Globus pallidus (tissue), 1 donor: ENCODE results near the gene RECQL5.
A peak's percentile ranks its signal among the peaks of the same experiment; 100 is the strongest.

Source experiments
- DNase-seq: peaks from one replicate; pipeline ENCODE4 v3.0.0-alpha.2; 2015; ENCODE audit warnings: low spot score

The RECQL5 gene

DNA sequence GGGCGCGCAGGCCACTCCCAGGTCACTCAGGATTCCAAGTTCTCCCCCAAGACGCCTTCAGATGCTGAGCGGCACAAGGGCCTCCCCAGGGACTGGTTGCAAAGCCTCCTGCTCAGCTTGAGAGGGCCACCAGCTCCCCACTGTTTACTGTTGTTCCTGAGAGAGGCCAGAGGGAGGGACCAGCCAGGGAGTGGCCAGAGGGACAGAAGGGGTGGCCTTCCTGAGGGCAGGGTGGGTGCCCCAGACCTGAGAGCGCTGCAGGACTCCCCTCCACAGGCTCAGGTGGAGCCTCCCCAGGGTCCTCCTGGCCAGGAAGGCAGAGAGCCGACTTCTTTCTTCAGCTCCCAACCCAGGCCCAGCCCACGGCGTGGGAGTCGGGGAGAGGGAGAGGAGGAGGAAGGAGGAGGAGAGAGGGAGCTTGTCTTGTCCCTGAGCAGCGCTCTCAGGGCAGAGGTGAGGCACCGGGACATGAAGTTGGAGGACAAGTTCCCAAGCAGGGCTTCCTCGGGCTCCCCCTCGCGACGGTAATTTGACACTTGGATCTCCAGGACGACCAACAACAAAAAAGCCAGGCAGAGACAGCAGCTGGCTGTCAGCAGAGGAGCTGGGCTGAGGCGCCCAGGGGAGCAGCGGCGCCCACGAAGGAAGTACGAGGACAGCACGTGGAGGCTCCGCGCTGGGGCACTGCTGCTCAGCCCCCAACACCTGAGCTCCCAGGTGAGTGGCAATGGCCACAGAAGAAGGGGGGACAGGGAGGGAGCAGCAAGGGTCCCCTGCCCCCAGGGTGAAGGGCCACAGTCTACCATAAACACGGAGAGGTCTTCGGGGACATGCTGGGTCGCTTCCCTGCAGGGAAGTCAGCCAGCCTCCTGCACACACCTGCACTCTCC is 33.2 kb downstream of the RECQL5 start:
- DNase-seq = peak; percentile 88

GRCh38 chr17:75632863-75633485 is 34.0 kb downstream of the RECQL5 start, which contains the start of gene SMIM5:
Gene SMIM5 (plus strand): TSS chr17:75633434. CDS start chr17:75640202, 6,768 bp downstream.
- DNase-seq = peak; percentile 99

GRCh38 chr17:75632428-75632827 is 34.5 kb downstream of the RECQL5 start:
- no peak for DNase-seq

DNA sequence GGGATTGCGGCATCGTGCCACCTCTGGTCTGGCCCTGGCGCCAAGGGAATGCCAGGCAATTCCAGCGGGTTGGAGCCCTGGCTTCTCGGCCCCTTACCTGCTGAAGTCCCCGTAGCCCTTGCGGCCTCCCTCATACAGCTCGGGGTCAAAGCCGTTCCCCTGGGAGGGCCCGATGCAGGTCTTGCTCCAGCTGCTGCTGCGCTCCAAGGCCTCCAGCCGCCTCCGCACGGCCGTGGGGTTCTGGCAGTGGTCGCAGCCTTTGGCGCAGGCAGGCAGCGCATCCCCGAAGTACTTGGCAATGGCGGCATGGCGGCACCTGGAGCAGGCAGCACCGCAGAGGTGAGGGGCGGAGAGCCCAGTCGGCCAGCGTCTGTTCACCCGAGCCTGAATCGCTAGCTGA is 35.6 kb downstream of the RECQL5 start:
- DNase-seq = no peak

- DNase-seq = no peak
Observed at GRCh38 chr17:75630071-75630917, 36.7 kb downstream of the RECQL5 start.

- DNase-seq = no peak
Observed at GRCh38 chr17:75629157-75629556, 37.8 kb downstream of the RECQL5 start.

DNA sequence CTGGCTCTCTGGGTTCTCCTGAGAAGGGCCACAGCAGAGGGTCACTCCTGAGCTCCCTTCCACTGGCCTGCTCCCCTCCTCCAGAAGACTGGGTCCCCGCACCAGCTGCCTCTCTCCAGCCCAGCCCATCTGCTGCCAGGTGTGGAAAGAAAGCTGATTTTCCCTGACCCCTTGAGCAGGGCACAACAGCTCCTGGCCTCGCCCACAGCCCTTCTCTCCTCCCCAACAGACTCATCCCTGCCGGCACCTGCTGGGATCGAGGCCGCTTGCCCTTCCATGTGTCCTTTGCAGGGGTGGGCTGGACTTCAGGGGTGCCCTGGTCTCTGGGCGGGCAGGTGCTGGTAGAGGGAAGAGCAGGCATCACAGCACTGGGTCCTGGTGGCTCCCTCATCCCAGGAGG is 38.5 kb downstream of the RECQL5 start:
- DNase-seq = no peak

DNA sequence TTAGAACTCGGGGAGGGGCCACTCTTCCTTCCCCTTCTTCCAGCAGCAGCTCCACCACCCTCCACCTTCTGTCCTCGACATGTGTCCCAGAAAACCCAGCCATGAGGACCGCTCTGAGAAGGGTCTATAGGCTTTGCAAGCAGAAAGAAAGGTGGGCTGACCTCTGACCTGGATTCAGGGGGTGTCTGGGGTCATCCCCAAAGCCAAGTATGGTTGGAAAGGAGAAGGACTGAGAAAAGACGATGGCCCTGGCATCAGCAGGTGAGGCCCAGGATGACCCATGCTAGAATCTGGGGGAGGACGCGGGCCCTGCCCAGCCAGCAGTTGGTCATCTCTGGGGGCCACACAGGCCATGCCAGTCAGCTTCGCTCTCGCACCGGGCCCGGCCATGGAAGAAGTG is 39.9 kb downstream of the RECQL5 start:
- DNase-seq = no peak

DNA sequence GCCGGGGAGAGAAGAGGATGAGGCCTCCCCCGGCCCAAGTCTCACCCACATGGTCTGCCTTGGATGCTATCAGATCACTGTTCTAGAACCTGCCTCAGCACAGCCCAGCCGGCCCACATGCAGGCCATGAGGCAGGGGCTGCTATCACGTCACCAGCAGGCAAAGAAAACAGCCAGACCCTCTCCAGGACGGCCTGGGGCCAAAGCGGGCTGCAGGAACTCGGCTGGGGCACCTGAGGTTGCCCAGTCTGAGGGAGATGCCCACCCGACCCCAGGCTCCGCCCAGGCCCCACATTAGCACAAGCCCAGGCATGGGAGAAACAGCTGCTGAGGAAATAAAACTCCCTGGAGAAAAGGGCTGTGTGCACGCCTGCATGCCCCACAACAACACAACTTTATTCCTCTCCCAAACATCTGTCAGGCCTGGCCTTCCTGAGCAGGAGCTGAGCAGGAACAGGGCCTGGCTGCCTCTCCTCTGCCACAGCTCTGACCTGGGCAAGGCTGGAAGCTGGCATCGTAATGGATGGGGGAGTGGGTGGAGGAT is 40.4 kb downstream of the RECQL5 start:
- DNase-seq = no peak

- DNase-seq = no peak
Observed at GRCh38 chr17:75625813-75626486, 41.0 kb downstream of the RECQL5 start.

- no peak for DNase-seq
Observed at GRCh38 chr17:75624714-75625345, 42.1 kb downstream of the RECQL5 start.

- DNase-seq = no peak
Observed at GRCh38 chr17:75624021-75624420, 42.9 kb downstream of the RECQL5 start.

DNA sequence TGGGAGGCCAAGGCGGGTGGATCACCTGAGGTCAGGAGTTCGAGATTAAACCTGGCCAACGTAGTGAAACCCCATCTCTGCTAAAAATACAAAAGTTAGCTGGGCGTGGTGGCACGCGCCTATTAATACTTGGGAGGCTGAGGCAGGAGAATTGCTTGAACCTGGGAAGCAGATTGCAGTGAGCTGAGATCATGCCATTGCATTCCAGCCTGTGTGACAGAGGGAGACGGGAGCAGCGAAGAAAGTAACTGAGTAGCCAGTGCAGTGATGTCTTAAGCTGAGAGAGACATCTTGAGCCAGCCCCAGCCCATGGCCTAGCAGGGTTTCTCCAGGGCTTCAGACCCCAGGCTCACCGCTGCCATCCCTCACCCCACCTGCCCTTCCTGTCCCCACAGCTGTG is 43.6 kb downstream of the RECQL5 start:
- no peak for DNase-seq

DNA sequence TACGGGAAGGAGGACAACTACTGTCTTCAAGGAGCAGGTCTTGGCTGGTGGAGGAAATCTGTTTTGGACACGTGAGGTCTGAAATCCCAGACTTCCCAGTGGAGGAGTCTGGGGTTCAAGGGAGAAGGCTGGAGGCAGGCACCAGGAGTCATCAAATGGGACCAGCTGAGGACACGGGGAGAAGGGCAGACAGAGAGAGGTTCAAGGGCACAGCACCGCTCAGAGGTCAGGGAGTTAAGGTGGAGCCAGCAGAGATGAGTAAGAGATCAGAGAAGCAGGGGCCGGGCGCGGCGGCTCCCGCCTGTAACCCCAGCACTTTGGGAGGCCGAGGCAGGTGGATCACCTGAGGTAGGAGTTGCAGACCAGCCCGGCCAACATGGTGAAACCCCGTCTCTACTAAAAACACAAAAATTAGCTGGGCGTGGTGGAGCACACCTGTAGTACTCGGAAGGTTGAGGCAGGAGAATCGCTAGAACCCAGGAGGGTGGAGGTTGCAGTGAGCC is 44.1 kb downstream of the RECQL5 start:
- no peak for DNase-seq

- no peak for DNase-seq
Observed at GRCh38 chr17:75622076-75622475, 44.9 kb downstream of the RECQL5 start.

DNA sequence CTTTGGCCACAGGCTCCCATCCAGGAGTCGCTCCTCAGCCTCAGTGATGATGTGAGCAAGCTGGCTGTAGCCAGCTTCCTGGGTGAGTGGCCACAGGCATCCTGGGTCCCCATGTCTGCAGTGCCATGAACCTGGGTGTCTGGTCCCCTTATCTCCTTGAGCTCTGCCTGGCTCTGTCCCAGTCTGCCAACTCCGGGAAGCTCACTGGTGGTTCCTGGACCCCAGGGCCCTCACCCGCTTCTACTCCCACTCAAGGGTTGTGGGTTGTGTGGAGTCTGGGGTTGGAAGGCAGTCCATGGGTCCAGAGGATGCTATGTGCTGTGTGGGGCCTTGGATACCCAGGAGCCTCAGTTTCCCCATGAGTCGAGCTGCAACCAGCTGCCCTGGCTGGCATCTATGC is 45.5 kb downstream of the RECQL5 start:
- DNase-seq = no peak

DNA sequence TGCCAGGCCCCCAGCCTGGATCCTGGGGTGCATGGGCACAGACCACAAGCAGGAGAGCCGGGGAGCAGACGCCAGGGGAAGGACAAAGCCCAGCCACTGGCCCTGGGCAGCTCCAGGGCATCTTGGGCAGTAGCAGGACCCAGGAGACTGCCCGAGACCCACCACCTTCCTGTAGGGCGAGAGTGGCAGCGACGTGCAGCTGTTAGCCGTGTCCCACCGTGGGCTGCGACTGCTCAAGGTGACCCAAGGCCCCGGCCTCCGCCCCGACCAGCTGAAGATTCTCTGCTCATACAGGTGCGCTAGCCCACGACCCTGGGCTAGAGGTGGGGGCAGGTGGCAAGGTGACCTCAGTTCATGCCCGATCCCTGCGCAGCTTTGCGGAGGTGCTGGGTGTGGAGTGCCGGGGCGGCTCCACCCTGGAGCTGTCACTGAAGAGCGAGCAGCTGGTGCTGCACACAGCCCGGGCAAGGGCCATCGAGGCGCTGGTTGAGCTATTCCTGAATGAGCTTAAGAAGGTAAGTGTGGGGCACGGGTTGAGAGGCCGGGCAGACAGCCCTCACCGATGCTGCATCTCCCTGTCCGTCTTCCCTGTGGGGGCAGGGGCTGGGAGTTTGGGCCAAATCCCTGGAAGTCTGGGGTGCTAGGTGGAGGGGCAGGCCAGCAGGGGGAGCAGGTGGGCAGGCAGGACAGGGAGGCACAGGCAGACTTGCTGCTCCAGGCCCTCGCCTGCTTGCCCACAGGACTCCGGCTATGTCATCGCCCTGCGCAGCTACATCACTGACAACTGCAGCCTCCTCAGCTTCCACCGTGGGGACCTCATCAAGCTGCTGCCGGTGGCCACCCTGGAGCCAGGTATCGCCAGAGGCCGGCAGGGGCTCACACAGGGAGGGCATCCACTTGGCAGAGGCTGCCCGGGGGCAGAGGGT is 47.2 kb downstream of the RECQL5 start:
- DNase-seq = no peak

DNA sequence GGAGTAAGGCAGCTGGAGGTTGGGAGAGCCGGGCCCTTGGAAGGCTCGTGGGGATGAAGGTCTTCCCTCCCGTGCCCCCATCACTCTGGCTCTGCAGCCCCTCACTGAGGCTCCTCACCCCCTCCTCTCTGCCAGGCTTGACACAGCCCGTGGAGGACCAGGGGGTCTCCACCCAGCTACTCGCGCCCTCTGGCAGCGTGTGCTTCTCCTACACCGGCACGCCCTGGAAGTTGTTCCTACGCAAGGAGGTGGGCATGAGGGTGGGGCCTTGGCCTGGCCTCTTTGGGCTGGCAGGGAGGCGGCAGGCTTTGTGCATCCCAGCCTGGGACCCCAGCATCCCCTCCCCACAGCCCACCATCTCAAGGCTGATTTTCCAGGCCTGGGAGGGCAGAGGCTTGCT is 49.3 kb downstream of the RECQL5 start:
- no peak for DNase-seq

DNA sequence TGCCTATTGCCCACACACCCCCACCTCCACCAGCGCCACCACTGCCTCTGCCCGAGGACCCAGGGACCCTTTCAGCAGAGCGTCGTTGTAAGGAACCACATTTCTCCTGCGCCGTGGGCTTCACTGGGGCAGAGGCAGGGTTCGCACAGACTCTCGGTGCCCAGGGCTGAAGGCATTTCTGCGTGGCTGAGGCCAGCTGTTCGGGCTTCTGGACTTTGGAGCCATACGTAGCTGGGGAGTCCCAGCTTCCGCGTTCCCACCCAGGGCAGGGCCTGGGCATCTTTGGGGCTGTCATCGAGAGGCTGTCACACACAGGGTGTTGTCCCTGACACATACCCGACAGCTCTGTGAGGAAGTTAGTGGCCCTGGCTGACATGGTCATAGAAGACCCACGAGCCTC is 49.7 kb downstream of the RECQL5 start:
- no peak for DNase-seq
